Vagina (tissue), 2 donors: ENCODE measurements around the gene CRB1. TPM values are rescaled to one million over a fixed set of nuclear protein-coding genes. Genes with fewer than 3 reads are reported as not detected.
A peak's percentile ranks its signal among the peaks of the same experiment; 100 is the strongest.

Experiments used
- DNase-seq, 2 donors: peaks; one replicate each; pipeline ENCODE4 v3.0.0-alpha.2; 2017; ENCODE audit errors: extremely low spot score in 2 of 2
- H3K27ac ChIP-seq: fragments of 200-600 bp; sonication (generic); one replicate; pipeline ENCODE4 v1.5.1; 2019
- H3K27me3 ChIP-seq: fragments of 200-600 bp; sonication (generic); one replicate; pipeline ENCODE4 v1.5.1; 2019
- H3K36me3 ChIP-seq, 2 donors: fragments of 200-600 bp; sonication (generic); one replicate each; pipeline ENCODE4 v1.5.1; 2017 to 2019
- H3K4me1 ChIP-seq: fragments of 200-600 bp; sonication (generic); one replicate; pipeline ENCODE4 v1.5.1; 2019
- H3K4me3 ChIP-seq, 2 donors: fragments of 200-600 bp; sonication (generic); 1 replicate in 1 of 2; 2 replicates in 1 of 2; pipeline ENCODE4 v1.5.1; 2016 to 2019
- H3K9me3 ChIP-seq: fragments of 200-600 bp; sonication (generic); one replicate; pipeline ENCODE4 v1.5.1; 2019
- CTCF ChIP-seq, 3 experiments: fragments of 450-650 bp in 2 of 3; fragments of 200-600 bp in 1 of 3; sonication (generic) in 1 of 3; IDR thresholded peaks; one replicate each; pipeline ENCODE4 v1.5.1; 2017 to 2019; ENCODE audit warnings: antibody characterized with exemption in 3 of 3, mild to moderate bottlenecking in 2 of 3, moderate library complexity in 2 of 3
- POLR2A ChIP-seq, 2 donors: fragments of 450-650 bp; IDR thresholded peaks; one replicate each; pipeline ENCODE4 v1.6.1; 2017; ENCODE audit warnings: antibody characterized with exemption in 2 of 2, mild to moderate bottlenecking in 2 of 2, moderate library complexity in 2 of 2
- POLR2AphosphoS5 ChIP-seq, 2 donors: sonication (generic); formaldehyde crosslinking; IDR thresholded peaks; one replicate each; pipeline ENCODE4 v1.9.0; 2017; ENCODE audit warnings: antibody characterized with exemption in 2 of 2, mild to moderate bottlenecking in 2 of 2, low read depth in 1 of 2; ENCODE audit not compliant: insufficient read depth in 1 of 2
- intact Hi-C: fragments of 100-400 bp; cut with DNase I; formaldehyde crosslinking; loops from one replicate; pipeline ENCODE4 v1.15.1; 2023
- small RNA-seq: library from RNA; depleted of rRNA; stranded (forward); fragments of <200 nt; gene quantifications from one replicate; pipeline ENCODE3, GENCODE V24; 2016
- total RNA-seq: library from RNA; depleted of rRNA; stranded (reverse); fragments of >200 nt; gene quantifications from one replicate; pipeline ENCODE4 v1.2.3, GENCODE V29; 2016

CRB1 gene
- total RNA-seq, 1 donor from 2014 or later = not detected

DNA sequence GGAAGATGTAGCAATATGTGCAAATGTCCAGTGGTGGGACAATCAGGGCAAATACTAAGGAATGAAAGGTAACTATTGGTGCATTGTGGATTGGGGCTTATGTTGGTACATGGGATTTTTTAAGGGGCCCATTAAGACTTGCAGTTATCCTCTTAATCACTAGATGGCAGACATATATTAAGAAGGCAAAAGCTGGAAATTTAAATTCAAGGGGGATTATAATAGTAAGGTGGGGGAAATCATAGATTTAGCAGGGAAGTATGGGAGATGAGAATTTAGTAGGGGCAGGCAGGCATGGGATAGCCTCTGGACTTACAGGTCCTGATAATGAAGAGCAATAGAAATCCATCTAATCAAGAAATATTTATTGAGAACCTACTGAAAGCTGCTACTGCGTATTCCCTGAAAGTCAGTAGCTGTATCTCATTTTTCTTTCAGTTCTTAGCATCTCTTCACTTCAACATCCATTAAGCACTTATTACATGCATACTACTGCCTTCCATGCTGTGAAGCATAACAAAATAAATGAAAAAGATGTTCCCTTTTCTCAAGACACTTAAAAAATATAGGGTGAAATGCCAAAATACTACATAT is 251.8 kb downstream of the CRB1 start:
- no peak for TF ChIP-seq CTCF (IDR thresholded peaks at IDR 0.05)
- TF ChIP-seq POLR2A (IDR thresholded peaks at IDR 0.05) = no peak
- TF ChIP-seq POLR2AphosphoS5 (IDR thresholded peaks at IDR 0.05; ENCODE audit: insufficient read depth in 1 of 2, low read depth in 1 of 2) = no peak
- Histone ChIP-seq H3K9me3 (no peaks in the 10 kb centered on the region), H3K4me3 (no peak overlapping the region), H3K27me3 (no peaks in the 10 kb centered on the region), H3K36me3 (no peaks in the 10 kb centered on the region), H3K27ac (no peak overlapping the region), H3K4me1 (no peaks in the 10 kb centered on the region)
- DNase-seq = no peak
- intact Hi-C loops = no loop called here

GRCh38 chr1:197521118-197521739 is 253.2 kb downstream of the CRB1 start:
- intact Hi-C loops = no loop called here
- Histone ChIP-seq H3K4me1 (no peaks in the 10 kb centered on the region), H3K27ac (no peak overlapping the region), H3K36me3 (no peaks in the 10 kb centered on the region), H3K4me3 (no peak overlapping the region), H3K9me3 (no peaks in the 10 kb centered on the region), H3K27me3 (no peaks in the 10 kb centered on the region)
- no peak for DNase-seq
- TF ChIP-seq POLR2A (IDR thresholded peaks at IDR 0.05) = no peak
- TF ChIP-seq POLR2AphosphoS5 (IDR thresholded peaks at IDR 0.05; ENCODE audit: insufficient read depth in 1 of 2, low read depth in 1 of 2) = no peak
- TF ChIP-seq CTCF (IDR thresholded peaks at IDR 0.05) = no peak

- TF ChIP-seq POLR2AphosphoS5 (IDR thresholded peaks at IDR 0.05; ENCODE audit: insufficient read depth in 1 of 2, low read depth in 1 of 2) (no peak), POLR2A (IDR thresholded peaks at IDR 0.05) (no peak), CTCF (IDR thresholded peaks at IDR 0.05) (peak in 2 of 3 experiments; percentile 23 to 61)
- Histone ChIP-seq H3K27me3 (no peaks in the 10 kb centered on the region), H3K4me3 (no peak overlapping the region), H3K9me3 (no peaks in the 10 kb centered on the region), H3K4me1 (no peaks in the 10 kb centered on the region), H3K27ac (no peak overlapping the region), H3K36me3 (no peaks in the 10 kb centered on the region)
- intact Hi-C loops = no loop called here
- no peak for DNase-seq
Observed at GRCh38 chr1:197526736-197527371, 258.8 kb downstream of the CRB1 start.

Small RNAs within 50 kb of the gene (small RNA-seq; reads per million reads assigned to genes)
- gene MRPS21P3 = not detected

Other genes starting within 250 kb of the CRB1 start
- gene F13B, start 201.0 kb upstream of the CRB1 start, total RNA-seq = not detected
- 4.2 TPM for gene ASPM, start 121.6 kb upstream of the CRB1 start, total RNA-seq
- gene ZBTB41, start 67.0 kb upstream of the CRB1 start, total RNA-seq = 8.8 TPM